Esophagus squamous epithelium (tissue), 4 donors: Measurements from ENCODE around the gene NR3C2.

Experiments
- CTCF ChIP-seq, 6 experiments: fragments of 450-650 bp in 4 of 6; fragments of 200-600 bp in 2 of 6; sonication (generic) in 2 of 6; IDR thresholded peaks; one replicate each; pipeline ENCODE4 v1.5.1; 2016 to 2019; ENCODE audit warnings: antibody characterized with exemption in 6 of 6, mild to moderate bottlenecking in 4 of 6, moderate library complexity in 4 of 6
- POLR2A ChIP-seq, 4 donors: fragments of 450-650 bp; IDR thresholded peaks; one replicate each; pipeline ENCODE4 v1.6.1; 2017; ENCODE audit warnings: antibody characterized with exemption in 4 of 4, mild to moderate bottlenecking in 4 of 4, moderate library complexity in 3 of 4

GRCh38 chr4:148287111-148287510, 155.1 kb downstream of the NR3C2 start:
- TF ChIP-seq CTCF (IDR thresholded peaks at IDR 0.05) (no peak), POLR2A (IDR thresholded peaks at IDR 0.05) (no peak)
